NT2/D1 (cell line): ENCODE results near the gene MLPH.

ENCODE experiments used
- SUZ12 ChIP-seq: IDR thresholded peaks from 2 replicates; pipeline ENCODE4 v1.6.1; 2011; ENCODE audit not compliant: insufficient read length, insufficient read depth; ENCODE audit errors: extremely low read depth
- YY1 ChIP-seq: IDR thresholded peaks from 2 replicates; pipeline ENCODE4 v1.6.1; 2011; ENCODE audit not compliant: insufficient read length, insufficient read depth
- ZNF274 ChIP-seq: IDR thresholded peaks from 2 replicates; pipeline ENCODE4 v1.6.1; 2011; ENCODE audit warnings: mild to moderate bottlenecking, low read depth, low read length

DNA sequence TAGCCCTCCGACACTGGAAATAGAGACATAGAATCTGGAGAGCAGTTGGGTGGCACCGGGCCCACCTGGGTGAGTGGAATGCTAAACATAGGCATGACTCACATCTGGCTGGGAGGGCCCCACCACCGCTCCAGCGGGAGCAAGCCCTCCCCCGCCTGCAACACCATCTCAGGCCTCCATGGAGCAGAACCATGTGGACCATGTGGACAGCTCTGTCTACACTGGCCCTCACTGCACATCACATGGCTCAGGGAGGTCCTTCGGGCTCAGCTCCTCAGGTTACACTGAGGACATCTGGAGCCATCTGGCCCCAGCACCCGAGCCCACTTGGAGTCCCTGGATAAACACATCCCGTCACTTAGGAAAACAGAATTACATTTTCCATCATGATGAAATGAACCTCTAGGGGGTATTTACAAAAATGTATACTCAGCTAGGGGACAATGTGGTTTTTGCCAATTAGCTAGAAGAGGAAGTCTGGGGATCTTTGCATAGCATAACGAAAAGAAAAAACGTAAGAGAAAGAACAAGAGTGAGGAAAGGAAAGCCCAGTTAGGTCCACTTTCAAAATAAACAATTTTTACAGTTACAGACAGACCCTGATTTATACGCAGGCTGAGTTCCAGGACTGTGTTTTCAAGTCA lies 30.7 kb upstream of the MLPH start:
- no peak for TF ChIP-seq SUZ12
- no peak for TF ChIP-seq YY1
- no peak for TF ChIP-seq ZNF274
